Ishikawa (cell line): ENCODE measurements around the gene TANC2.

Experiments
- CEBPB ChIP-seq: IDR thresholded peaks from 2 replicates; pipeline ENCODE4 v1.6.1; 2012
- CREB1 ChIP-seq: IDR thresholded peaks from 2 replicates; pipeline ENCODE4 v1.6.1; 2012; ENCODE audit warnings: low read depth
- EGR1 ChIP-seq: IDR thresholded peaks from 2 replicates; pipeline ENCODE4 v1.6.1; 2012
- EP300 ChIP-seq: IDR thresholded peaks from 2 replicates; pipeline ENCODE4 v1.6.1; 2012; ENCODE audit warnings: borderline replicate concordance
- FOXM1 ChIP-seq: IDR thresholded peaks from 2 replicates; pipeline ENCODE4 v1.6.1; 2012; ENCODE audit warnings: low read depth, borderline replicate concordance
- NFIC ChIP-seq: IDR thresholded peaks from 2 replicates; pipeline ENCODE4 v1.6.1; 2012
- RAD21 ChIP-seq: IDR thresholded peaks from 2 replicates; pipeline ENCODE4 v1.6.1; 2012; ENCODE audit warnings: low read depth
- TAF1 ChIP-seq: IDR thresholded peaks from 2 replicates; pipeline ENCODE4 v1.6.1; 2012; ENCODE audit warnings: low read depth, mild to moderate bottlenecking
- TCF12 ChIP-seq: IDR thresholded peaks from 2 replicates; pipeline ENCODE4 v1.6.1; 2012; ENCODE audit warnings: low read depth
- TEAD4 ChIP-seq: IDR thresholded peaks from 2 replicates; pipeline ENCODE4 v1.6.1; 2012
- YY1 ChIP-seq: IDR thresholded peaks from 2 replicates; pipeline ENCODE4 v1.6.1; 2012; ENCODE audit warnings: low read depth
- ZBTB7A ChIP-seq: IDR thresholded peaks from 2 replicates; pipeline ENCODE4 v1.6.1; 2012; ENCODE audit warnings: low read depth
- TF ChIP-seq, protein P1 (sequence below): IDR thresholded peaks from 2 replicates; pipeline ENCODE4 v1.6.1; 2012; ENCODE audit warnings: low read depth, mild to moderate bottlenecking
- TF ChIP-seq, protein P2 (sequence below): IDR thresholded peaks from 2 replicates; pipeline ENCODE4 v1.6.1; 2012
- TF ChIP-seq, protein P3 (sequence below): IDR thresholded peaks from 2 replicates; pipeline ENCODE4 v1.6.1; 2012

Gene TANC2

DNA sequence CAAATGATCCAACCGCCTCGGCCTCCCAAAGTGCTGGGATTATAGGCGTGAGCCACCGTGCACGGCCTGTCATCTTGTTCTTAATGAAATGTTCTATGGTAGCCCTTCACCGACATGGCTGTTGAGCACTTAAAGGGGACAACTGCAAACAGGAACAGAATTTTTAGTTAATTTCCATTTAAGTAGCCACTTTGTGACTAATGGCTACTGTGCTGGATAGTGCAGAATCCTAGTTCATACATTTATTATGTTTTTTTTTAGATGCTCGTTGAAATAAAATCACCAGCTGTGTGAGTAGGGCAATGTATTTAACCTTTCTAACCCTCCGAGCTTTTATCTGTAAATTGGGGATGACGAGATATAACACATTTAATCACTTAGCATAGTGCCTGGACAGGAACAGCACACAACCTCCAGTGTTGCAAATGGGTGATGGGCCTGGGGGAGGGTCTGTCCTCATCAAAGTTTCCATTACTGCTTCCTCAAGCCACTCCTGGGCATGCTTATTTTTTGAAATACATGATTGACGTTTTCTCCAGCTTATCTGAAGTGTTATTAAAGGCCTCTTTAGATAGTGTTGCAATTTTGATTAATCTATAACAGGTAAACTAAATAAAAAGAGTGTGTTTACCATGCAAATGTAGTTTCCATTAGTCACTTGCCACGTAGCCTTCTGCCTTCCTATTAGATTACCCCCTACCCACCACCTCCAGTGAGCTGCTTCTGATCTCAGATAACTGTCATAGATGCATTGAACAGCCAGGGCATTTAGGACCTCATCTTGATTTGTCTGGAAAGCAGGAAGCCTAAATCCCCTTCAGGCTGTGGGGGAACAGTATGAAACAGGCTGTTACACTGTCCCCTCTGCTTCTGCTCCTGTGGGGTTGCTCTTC, 42.5 kb upstream of the TANC2 start:
- TF ChIP-seq, protein P1, sequence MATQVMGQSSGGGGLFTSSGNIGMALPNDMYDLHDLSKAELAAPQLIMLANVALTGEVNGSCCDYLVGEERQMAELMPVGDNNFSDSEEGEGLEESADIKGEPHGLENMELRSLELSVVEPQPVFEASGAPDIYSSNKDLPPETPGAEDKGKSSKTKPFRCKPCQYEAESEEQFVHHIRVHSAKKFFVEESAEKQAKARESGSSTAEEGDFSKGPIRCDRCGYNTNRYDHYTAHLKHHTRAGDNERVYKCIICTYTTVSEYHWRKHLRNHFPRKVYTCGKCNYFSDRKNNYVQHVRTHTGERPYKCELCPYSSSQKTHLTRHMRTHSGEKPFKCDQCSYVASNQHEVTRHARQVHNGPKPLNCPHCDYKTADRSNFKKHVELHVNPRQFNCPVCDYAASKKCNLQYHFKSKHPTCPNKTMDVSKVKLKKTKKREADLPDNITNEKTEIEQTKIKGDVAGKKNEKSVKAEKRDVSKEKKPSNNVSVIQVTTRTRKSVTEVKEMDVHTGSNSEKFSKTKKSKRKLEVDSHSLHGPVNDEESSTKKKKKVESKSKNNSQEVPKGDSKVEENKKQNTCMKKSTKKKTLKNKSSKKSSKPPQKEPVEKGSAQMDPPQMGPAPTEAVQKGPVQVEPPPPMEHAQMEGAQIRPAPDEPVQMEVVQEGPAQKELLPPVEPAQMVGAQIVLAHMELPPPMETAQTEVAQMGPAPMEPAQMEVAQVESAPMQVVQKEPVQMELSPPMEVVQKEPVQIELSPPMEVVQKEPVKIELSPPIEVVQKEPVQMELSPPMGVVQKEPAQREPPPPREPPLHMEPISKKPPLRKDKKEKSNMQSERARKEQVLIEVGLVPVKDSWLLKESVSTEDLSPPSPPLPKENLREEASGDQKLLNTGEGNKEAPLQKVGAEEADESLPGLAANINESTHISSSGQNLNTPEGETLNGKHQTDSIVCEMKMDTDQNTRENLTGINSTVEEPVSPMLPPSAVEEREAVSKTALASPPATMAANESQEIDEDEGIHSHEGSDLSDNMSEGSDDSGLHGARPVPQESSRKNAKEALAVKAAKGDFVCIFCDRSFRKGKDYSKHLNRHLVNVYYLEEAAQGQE: no peak
- TF ChIP-seq YY1 (no peak), TCF12 (no peak), FOXM1 (no peak), ZBTB7A (no peak)

DNA sequence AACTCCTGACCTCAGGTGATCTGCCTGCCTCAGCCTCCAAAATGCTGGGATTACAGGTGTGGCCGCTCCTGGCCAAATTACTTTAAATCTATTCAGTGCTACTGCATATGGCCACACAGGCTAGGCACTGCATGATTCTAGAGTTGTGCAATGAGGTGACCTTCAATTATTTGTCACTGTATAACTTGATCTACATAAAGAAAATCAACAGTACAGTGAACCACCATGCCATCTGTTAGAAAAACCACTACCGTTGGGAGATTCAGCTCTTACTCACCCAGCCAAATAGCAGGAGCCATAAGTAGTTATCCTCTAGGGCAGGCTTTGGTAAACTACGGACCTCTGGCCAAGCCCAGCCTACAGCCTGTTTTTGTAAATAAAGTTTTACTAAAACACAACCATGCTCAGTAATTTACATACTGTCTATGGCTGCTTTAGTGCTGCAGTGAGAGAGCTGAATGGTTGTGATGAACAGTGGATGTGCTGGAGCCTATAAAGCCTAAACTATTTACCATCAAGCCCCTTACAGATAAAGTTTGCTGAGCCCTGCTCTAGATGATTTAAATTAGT, 40.7 kb upstream of the TANC2 start:
- TF ChIP-seq, protein P2, sequence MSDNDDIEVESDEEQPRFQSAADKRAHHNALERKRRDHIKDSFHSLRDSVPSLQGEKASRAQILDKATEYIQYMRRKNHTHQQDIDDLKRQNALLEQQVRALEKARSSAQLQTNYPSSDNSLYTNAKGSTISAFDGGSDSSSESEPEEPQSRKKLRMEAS: no peak
- TF ChIP-seq FOXM1: no peak
- no peak for TF ChIP-seq EP300
- TF ChIP-seq, protein P1: no peak
- TF ChIP-seq, protein P3, sequence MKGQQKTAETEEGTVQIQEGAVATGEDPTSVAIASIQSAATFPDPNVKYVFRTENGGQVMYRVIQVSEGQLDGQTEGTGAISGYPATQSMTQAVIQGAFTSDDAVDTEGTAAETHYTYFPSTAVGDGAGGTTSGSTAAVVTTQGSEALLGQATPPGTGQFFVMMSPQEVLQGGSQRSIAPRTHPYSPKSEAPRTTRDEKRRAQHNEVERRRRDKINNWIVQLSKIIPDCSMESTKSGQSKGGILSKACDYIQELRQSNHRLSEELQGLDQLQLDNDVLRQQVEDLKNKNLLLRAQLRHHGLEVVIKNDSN: no peak
- TF ChIP-seq CEBPB: no peak
- no peak for TF ChIP-seq TCF12
- TF ChIP-seq TAF1: no peak
- no peak for TF ChIP-seq YY1
- TF ChIP-seq ZBTB7A: no peak
- TF ChIP-seq RAD21: no peak
- no peak for TF ChIP-seq NFIC
- TF ChIP-seq CREB1: no peak
- no peak for TF ChIP-seq EGR1
- no peak for TF ChIP-seq TEAD4

DNA sequence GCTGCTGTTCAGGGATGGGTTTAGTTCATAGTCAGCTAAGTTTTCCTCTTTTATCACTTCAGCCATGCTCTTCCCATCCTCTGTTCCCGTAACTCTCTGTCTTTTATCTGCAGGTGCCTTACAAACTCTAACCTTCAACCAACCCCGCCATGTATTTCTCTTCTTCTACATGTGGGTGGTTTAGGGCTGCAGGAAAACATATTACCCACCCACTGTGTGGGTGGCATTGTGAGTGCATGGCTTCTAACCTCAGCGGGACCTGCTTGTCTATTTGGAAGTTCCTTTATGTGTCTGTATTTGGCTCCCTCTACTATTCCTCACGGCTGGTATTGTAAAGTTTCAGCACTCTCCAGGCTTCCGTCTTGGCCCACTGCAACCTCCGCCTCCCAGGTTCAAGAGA, 39.0 kb upstream of the TANC2 start:
- TF ChIP-seq, protein P1: no peak
- TF ChIP-seq TAF1: no peak
- no peak for TF ChIP-seq EP300
- TF ChIP-seq, protein P3: no peak
- TF ChIP-seq FOXM1: no peak
- no peak for TF ChIP-seq NFIC
- no peak for TF ChIP-seq EGR1
- no peak for TF ChIP-seq RAD21
- TF ChIP-seq, protein P2: no peak
- no peak for TF ChIP-seq CEBPB
- no peak for TF ChIP-seq YY1
- no peak for TF ChIP-seq TCF12
- TF ChIP-seq ZBTB7A: no peak
- TF ChIP-seq TEAD4: no peak
- no peak for TF ChIP-seq CREB1

DNA sequence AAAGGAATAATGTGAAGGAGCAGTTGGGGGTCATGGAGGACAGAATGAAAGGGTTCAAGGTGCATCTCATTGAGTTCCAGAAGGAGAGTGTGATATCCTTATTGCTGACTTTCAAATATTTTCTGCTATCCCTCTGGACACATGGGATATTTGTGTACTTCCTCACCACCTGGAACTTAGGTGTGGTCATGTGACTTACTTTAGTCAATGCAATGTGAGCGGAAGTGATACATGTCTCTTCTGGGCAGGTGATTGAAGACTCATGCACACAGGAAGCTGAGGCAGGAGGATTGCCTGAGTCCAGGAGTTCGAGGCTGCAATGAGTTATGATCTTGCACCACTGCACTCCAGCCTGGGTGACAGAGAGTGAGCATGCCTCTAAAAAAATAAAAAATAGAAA, 36.7 kb upstream of the TANC2 start:
- no peak for TF ChIP-seq EGR1
- TF ChIP-seq CEBPB: no peak
- no peak for TF ChIP-seq TAF1
- TF ChIP-seq, protein P3: no peak
- TF ChIP-seq, protein P1: no peak
- no peak for TF ChIP-seq NFIC
- TF ChIP-seq ZBTB7A: no peak
- no peak for TF ChIP-seq YY1
- TF ChIP-seq TCF12: no peak
- no peak for TF ChIP-seq CREB1
- no peak for TF ChIP-seq FOXM1
- TF ChIP-seq, protein P2: no peak
- no peak for TF ChIP-seq EP300
- no peak for TF ChIP-seq TEAD4
- TF ChIP-seq RAD21: no peak
